Hematopoietic multipotent progenitor cell (in vitro differentiated cells): Measurements from ENCODE around the gene SLC38A4. TPM values are rescaled to one million over a fixed set of nuclear protein-coding genes. Genes with fewer than 3 reads are reported as not detected.
A peak's percentile ranks its signal among the peaks of the same experiment; 100 is the strongest.
"Not testable (repeated sequence)": the region's sequence is repeated elsewhere in the genome, so short reads cannot be mapped to it uniquely, and the experiment has no call there.

Experiments used
- DNase-seq, 3 donors: peaks; one replicate each; pipeline ENCODE4 v3.0.0-alpha.2; 2011 to 2015; ENCODE audit warnings: low read depth in 2 of 3, low spot score in 2 of 3
- total RNA-seq: library from RNA; depleted of rRNA; stranded (reverse); fragments of >200 nt; gene quantifications from one replicate; pipeline ENCODE4 v1.2.3, GENCODE V29; 2012

The SLC38A4 gene, protein sequence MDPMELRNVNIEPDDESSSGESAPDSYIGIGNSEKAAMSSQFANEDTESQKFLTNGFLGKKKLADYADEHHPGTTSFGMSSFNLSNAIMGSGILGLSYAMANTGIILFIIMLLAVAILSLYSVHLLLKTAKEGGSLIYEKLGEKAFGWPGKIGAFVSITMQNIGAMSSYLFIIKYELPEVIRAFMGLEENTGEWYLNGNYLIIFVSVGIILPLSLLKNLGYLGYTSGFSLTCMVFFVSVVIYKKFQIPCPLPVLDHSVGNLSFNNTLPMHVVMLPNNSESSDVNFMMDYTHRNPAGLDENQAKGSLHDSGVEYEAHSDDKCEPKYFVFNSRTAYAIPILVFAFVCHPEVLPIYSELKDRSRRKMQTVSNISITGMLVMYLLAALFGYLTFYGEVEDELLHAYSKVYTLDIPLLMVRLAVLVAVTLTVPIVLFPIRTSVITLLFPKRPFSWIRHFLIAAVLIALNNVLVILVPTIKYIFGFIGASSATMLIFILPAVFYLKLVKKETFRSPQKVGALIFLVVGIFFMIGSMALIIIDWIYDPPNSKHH
- total RNA-seq: not detected

DNA sequence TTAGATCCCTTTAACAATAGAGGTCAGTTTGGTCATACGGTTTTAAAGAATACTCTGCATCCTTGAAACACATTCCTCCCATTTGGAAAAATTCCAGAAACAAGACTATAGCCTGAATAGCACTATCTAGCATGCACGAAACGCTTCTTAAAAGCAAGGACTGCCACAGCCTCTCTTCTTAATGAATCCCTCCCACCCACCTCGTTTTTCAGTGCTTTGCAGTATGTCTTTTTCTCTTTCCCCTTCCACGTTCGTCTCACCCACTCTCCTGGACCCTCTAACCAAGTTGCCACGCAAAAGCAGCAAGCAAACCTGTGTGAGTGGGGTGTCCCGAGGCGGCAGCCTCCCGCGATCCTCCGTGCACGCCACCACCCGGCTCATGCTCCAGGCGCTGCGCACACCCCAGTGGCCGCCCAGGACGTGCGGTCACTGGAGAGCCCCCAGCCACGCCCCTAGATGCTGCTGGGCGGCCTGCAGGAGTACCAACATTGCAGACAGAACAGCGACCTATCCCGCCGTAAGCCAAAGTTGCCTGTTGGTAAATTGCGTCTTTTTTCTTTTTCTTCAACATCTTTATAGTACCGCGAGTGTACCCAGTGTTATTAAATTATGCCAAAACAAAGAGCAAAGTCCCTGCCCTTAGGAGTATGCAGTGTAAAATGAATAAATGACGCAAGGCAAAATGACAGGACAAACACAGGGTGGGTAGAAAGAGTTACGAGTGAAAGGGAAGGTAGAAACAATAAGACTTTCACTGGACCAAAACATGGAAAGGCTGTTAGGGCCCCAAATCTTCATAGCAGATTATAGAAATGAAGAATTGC lies at the start of gene SLC38A4:
Gene SLC38A4 (minus strand): TSS at position 407 of the 824 bp plus-strand sequence. CDS start 32,926 bp downstream, outside the sequence.
- DNase-seq: no peak

- DNase-seq: no peak
These were observed 49.3 kb upstream of the SLC38A4 start for GRCh38 chr12:46875095-46875494.

DNA sequence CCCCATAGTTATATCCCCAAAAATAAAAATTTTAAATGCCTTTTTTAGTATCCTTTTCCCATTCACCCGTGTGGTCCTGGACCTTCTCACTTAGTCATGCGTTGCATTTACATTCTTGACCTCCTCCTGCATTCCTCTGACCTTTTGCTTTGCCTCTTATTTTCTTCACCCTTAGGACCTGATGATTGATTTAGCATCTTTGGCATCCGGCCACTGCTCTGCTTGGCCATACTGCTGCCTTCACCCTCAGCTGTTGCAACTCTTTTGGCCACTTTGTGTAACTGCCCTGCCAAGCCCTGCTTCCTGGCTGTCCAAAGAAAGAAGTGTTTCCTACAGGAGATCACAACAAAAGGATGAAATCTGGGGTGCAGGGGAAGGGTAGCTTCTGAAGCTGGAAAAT lies 48.8 kb upstream of the SLC38A4 start:
- DNase-seq: no peak

- DNase-seq: no peak
These were observed 46.3 kb upstream of the SLC38A4 start for GRCh38 chr12:46872135-46872534.

- DNase-seq: no peak
These were observed 39.5 kb upstream of the SLC38A4 start for GRCh38 chr12:46865311-46865710.

DNA sequence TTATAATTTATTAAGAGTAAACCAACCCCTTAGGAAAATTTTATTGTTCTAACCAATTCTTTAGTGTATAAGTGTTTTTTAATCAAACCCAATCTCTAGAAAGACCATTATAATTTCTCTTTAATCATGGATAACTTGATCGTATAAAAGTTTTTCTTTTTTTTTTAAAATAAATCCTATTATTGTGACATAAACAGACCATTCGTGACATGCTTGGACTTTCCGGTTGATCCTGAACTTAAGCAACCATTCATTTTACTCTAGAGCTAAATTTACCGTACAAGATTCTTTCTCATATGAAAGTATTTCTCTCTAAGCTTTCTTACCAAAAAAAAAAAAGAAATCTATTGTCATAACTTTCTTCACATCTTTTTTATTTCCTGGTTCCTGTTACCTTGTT lies 32.6 kb upstream of the SLC38A4 start:
- DNase-seq: no peak

DNA sequence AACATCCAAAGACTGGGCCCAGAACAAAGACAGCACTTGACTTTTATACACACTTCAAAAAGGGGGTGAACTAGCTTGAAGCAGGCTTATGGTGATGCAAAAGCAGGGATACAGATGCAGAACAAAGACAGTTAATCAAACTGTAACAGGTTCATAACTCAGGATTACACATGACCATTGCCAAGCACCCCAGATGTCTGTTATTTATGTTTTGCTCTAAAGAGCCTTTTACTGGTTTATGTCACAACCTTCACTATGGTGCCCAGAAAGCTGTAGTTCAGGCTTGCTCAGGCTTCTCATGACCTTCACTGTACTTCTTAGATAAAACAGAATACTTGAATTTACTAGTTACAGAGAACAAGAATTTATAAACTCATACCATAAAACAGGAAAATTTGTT lies 31.7 kb upstream of the SLC38A4 start:
- no peak for DNase-seq

DNA sequence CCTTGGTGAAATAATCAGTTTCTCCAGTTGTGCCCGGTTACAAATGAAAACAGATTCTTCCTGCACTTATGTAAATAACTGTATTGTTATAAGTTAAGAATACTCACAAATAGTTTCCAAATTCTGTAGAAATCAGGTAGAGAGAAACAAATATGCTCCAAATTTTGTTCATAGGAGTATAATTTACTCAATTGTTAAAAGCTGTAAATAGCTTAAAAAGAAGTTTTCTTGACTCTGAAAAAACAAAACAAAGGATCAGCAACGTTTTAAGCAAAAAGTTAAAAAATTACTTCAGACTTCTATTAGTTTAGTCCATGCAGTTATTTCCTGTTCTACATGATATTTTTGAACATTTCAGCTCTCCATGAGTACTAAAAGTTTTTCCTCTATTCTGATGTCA lies 30.0 kb upstream of the SLC38A4 start:
- DNase-seq: peak in 1 of 3 donors; percentile 2

- not testable (repeated sequence) for DNase-seq
These were observed 28.4 kb upstream of the SLC38A4 start for GRCh38 chr12:46854188-46854587.

GRCh38 chr12:46848792-46849191 lies 23.0 kb upstream of the SLC38A4 start:
- DNase-seq: not testable (repeated sequence)

DNA sequence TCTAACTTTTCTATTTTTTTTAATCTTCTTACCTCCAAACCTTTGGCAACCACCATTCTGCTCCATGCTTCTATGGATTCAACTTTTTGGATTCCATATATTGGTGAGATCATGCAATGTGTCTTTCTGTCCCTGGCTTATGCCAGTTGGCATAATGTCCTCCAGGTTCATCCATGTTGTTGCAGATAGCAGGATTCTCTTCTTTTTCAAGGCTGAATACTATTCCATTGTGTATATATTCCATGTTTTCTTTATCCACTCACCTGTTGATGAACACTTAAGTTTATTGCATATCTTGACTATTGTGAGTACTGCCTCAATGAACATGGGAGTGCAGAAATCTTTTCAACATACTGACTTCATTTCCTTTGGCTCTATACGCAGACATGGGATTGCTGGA lies 21.2 kb upstream of the SLC38A4 start:
- DNase-seq: no peak

DNA sequence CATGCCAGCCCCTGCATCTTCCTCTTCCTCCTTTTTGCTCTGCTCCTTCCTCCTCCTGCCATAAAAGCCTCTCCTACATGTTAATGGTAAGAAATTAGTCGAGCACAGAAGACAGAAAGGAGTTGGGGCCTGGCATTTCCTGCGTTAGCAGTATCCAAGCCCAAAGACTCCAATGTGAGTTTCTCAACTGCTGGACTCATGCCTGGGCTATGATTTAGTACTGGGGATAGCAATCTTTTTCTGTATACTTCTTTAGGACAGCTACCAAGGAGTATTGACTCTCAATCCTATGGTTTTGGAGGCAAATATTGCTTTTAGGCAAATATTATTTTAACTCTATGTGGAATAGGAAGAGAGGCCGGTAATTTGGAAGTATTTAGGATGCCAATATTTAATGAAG lies 18.0 kb upstream of the SLC38A4 start:
- no peak for DNase-seq

DNA sequence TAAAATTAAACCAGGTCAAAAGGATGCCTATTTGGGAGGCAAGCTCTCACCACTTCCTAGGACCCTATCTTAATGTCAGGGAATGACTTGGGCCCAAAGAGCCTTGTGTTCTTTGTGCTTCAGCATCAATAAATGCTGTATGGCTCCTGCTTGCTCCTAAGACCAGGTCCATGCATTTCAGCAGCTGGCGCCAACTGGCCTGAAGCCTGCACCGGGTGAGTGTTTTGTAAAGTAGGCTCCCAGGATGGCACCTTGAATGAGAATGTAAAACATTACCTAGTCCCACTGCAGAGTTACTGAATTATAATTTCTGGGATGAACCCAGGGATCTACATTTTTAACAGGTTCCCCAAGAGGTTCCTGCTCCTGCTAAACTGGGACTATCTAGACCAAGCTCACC lies 16.1 kb upstream of the SLC38A4 start:
- DNase-seq: no peak

DNA sequence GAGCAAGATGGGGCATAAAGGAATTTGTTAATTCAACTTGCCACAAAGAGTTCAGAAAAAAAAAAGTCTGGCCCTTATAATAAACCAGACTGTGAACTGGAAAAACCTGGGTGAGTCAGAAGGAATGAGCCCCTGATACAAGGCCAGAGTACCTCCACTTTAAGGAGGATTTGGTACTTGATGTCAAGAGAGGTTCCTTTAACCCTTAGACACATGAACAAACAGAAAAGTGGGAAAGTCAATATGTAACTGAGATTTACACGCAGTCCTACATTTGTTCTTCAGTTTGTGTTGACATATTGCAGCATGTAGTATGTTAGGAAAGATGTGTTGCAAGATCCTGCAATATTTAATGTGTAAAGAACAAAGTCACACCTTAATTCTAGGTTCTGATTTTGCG lies 14.2 kb upstream of the SLC38A4 start:
- DNase-seq: no peak

DNA sequence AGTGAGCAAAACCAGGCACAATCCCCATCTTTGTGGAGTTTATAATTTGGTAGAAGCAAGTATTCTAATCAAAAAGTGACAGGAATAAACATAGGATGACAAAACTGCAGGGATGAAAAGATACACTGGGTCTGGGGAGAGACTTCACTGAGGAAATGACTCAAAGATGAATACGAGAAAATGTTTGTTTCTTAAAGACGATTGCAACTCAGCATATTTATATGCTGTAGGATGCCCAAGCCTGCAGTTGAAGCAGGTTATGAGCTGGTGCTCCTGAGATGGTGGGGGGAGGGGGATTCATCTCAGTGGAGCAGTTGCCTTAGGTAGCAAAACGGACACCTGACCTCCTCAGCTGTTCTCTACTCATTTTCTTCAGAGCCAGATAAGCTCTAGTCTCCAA lies 13.4 kb upstream of the SLC38A4 start:
- no peak for DNase-seq

DNA sequence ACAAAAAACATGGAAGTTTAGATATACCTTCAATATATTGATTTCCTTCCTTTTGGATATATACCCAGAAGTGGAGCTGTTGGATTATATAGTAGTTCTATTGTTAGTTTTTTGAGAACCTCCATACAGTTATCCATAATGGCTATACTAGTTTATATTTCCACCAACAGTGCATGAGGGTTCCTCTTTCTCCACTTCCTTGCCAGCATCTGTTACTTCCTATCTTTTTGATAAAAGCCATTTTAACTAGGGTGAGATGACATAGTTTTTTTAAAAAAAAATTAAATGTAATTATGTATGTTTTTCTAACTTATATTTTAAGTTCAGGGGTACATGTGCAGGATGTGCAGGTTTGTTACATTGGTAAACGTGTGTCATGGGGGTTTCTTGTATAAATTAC lies 10.0 kb upstream of the SLC38A4 start:
- DNase-seq: no peak

GRCh38 chr12:46832130-46832704 lies 6.4 kb upstream of the SLC38A4 start:
- no peak for DNase-seq

GRCh38 chr12:46831335-46832129 lies 5.7 kb upstream of the SLC38A4 start:
- peak in 1 of 3 donors; percentile 7 for DNase-seq

DNA sequence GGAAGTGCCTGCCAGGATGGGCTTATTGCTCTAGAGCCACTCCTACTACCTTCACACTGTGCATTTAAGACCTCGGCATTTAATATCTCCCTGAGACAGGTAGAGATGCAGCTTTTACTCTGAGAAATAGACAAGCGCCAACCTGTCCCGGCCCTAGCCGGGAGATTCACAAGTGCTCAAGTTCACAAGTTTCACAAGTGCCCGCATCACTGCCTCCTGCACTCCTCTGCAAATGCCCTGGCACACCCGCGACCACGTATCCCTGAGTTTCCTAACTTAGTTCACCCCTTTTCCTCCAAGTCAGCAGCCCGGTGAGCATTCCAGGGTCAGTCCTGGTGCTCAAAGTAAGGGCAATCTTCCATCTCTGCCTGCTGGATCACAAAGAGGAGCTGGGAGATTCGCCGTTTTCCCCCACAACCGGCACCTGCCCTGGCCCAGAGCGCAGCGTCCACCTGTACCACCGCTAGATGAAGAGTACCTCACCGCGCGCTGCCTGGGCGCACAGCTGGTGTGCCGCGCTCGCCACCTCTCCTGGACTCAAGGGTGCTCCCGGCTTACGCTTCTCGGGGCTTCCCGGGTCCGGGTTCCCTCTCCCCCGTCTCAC lies 5.0 kb upstream of the SLC38A4 start:
- DNase-seq: peak in 1 of 3 donors; percentile 11

DNA sequence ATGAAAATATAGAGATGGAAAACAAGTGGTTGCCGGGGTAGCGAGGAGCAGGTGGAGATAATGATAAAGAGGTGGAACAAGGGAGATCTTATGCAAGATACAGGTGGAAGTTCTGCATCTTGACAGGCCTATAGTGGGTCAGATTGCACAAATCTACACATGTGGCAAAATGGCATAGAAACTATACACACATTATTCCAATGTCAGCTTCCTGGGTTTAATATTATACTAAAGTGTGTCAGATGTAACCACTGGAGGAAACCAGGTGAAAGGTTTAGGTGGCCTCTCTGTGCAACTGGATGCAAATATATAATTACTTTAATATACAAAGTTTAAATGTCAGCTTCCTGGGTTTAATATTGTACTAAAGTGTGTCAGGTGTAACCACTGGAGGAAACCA lies 1.1 kb downstream of the SLC38A4 start:
- no peak for DNase-seq
